GM21515 (cell line): Measurements from ENCODE around the gene NCKAP5.
"Not testable (repeated sequence)": the region's sequence is repeated elsewhere in the genome, so short reads cannot be mapped to it uniquely, and the experiment has no call there.

Experiments
- ATAC-seq: cut with Tn5 transposase; IDR thresholded peaks from one replicate; pipeline ENCODE4 v1.9.1; 2021; ENCODE audit not compliant: unreplicated experiment

Gene NCKAP5

DNA sequence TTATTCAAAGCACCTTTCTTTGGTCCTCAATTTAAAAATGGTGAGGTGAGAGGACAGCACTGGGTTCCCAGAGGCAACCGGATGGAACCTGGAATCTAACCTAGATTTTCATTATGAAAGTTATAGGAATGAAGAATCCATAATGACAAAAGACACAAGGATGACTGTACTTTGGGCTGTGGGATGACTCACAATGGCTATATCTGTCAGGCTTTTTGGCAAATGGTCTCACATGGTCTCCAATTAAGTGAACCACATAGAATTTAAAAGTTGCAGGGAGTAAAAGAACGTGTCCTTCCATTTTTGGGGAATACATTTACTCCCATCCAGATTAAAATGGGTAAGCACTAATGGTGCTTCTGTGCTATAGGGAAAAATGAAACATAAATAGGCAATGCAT is 866.5 kb downstream of the NCKAP5 start:
- no peak for ATAC-seq

DNA sequence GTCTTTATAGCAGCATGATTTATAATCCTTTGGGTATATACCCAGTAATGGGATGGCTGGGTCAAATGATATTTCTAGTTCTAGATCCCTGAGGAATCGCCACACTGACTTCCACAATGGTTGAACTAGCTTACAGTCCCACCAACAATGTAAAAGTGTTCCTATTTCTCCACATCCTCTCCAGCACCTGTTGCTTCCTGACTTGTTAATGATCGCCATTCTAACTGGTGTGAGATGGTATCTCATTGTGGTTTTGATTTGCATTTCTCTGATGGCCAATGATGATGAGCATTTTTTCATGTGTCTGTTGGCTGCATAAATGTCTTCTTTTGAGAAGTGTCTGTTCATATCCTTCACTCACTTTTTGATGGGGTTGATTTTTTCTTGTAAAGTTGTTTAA is 868.5 kb downstream of the NCKAP5 start:
- ATAC-seq, result not testable (repeated sequence)

DNA sequence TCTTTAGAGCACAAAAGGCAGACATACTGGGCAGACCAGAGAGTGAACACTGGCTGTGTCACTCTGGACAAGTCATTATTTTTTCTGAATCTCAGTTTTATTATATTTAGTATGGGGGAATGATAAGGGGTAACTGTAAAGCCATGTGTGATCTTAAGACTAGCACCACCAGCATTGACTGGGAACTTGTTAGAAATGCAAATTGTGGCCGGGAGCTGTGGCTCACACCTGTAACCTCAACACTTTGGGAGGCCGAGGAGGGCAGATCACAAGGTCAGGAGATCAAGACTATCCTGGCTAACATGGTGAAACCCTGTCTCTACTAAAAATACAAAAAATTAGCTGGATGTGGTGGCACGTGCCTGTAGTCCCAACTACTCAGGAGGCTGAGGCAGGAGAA is 869.9 kb downstream of the NCKAP5 start:
- ATAC-seq, result not testable (repeated sequence)

DNA sequence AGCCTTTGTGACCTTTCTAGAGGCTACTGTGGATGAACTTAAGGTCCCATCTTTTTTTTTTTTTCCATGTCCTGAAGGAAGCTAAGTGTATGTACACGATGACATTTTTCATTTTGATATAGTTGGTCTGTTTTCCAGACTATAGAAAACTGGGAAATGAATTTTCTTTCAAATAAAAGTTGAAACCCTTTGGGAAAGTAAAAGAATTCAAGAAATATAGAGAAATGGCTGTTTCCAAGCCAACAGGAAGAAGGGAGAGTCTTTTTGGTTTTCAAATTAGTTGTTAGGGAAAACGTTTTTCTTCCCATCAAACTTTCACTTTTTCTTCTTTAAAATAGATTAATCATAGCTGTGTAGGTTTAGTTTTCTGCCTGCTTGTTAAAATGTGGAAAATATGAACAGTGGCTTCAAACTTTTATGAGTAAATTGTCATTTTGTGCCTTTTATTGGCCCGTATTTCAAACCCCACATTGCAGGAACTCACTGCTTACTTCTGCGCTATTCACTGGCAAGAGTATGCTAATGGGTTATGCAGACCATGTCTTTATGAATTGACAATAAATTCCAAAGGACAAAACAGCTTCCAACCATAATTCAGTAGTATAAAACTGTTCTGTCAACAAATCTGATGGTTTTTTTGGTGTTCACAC is 870.6 kb downstream of the NCKAP5 start:
- no peak for ATAC-seq

DNA sequence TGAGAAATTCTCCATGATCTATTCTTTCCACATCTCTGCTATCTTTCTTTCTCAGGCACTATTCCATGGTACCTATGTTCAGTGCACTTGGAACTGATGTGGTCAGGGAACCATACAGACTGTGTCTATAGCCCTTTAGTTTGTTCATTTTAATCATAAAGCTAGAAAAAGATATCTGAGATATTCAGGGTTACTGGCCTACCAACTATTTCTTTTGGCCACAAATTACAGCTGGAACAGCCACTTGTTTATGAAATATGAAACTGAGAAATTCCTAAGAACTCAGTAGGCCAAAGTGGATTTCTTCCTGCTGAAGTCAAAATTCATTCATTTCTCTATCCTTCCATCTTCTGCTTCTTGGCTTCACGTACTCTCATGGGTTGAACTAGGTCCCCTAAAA is 875.4 kb downstream of the NCKAP5 start:
- ATAC-seq, result no peak

DNA sequence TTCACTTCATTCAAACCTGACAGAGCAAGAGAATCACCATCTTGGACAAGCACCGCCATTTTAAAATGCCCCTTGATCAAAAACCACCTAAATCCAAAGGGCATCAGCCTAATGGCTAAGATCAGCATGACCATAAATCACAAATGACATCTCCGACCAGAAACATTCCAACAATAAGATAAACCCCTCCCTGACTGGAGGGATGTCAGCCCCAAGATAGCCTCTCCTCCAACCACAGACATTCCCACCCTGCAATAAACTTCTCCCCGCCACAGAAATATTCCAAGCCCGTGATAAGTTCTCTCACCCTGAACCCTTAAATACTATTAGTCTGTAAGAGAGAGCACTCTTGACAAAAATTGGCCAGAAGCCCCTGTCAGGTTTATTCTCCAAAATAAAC is 876.7 kb downstream of the NCKAP5 start:
- ATAC-seq, result no peak

DNA sequence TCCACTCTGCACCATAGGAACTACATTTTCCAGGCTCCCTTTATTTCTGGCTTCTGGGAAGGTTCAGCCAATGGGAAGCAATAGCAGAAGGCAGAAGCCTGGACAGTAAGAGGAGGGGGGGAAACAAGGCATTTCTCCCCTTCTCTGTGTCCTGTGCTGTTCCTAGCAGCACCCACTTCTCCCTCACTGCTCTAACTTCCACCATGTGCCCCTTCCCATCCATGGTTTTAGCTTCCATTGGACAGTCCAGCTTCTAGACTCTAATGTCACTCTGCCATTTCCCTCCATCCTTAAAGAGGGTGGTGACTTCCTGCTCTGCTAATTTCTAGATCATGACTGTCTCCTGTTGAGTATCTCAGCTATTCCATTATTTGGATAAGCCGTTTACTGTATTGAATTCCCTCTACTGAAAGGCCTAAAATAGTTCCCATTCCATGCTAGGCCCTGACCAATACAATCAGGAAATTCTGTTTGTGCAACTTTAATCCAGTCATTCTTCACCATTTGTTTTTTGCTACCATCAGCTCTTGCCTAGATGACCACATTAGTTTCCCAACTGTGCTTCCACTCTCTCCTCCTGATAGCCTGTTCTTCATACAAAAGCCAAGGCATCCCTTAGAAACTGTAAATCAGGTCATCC is 877.5 kb downstream of the NCKAP5 start:
- ATAC-seq, result no peak

DNA sequence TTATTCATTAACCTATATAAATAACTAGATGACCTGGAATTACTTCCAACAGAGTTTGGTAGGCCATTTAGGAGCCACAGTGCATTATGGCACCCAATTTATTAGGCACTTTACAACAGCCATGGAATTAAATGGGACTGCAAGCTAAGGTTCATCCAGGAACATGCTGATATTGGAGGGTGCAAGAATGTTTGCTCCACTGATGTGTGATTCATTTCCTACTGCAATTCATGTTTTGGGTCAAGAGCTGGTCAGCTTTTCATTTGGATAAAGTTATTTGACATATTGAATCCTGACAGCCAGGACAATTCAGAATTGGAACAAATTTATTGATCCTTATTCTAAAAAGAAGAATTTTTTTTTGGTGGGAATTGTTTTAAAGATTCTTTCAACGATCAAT is 886.5 kb downstream of the NCKAP5 start:
- no peak for ATAC-seq

DNA sequence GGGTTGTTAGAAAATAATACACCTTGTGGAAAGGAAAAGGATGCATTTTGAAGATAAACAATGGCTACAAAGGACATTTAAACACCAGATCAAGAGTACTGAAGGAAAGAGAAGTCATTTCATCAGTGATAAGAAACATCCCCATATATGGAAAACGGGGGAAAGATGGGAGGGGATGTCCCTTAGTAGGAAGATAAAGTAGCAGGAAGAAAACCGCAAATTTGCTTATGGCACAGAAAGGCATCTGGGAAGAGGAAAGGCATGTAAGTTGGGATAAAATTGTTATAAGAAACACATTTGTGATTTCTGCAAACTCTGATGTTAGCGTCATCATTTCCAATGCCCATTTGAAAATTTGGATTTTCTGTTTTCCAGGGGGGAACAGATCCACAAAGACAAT is 887.7 kb downstream of the NCKAP5 start:
- no peak for ATAC-seq

DNA sequence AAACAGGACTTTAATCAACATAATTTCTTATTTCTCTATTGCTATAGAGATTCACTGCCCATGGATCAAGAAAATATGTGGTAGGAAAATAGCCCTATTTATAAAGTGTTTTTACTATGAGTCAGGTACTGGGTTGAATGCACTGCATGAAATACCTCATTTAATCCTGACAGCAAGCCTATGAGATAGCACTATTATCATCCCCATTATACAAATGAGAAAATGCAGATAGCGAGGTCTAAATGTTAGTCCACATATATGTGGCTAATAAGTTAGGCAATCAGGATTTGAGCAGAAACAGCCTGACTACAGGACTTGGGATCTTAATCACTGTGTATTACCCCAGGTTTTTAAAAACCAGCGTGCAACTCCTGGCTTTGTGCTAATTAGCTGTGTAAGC is 889.8 kb downstream of the NCKAP5 start:
- no peak for ATAC-seq

DNA sequence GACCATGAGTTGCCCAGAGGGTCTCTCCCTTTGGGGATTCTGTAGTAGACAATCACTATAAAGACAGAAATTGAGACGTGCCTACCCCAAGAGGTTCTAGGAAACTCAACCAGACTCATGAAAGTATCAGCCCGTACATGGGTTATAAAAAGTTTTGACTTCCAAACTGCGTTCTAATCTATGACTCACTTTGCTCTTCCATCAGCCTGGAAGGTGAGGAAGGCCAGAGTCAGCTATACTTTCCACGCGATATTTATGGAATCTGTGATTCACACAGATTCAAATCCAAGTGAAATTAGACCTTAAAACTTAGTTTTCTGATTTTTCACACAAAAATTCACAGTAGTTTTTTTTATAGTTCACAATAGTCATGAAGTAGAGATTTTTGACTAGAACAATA is 890.6 kb downstream of the NCKAP5 start:
- ATAC-seq, result no peak

DNA sequence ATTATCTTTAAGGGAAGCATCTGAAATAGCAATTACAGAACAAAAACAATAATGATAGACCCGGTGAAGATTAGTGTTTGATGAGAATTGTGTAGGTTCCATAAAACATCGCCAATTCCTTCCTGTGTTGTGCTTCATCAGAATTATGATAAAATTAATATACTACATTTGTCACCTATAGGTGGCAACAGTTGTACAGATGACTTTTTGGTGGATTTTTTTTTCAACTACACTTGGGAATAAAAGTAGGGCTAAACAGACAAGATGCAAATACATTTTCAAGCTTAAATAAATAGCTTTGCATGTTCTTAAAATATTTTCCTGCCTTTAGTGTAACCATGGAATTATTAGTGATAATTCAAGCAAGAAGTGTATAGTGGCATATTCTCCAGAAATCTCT is 891.3 kb downstream of the NCKAP5 start:
- ATAC-seq, result no peak

DNA sequence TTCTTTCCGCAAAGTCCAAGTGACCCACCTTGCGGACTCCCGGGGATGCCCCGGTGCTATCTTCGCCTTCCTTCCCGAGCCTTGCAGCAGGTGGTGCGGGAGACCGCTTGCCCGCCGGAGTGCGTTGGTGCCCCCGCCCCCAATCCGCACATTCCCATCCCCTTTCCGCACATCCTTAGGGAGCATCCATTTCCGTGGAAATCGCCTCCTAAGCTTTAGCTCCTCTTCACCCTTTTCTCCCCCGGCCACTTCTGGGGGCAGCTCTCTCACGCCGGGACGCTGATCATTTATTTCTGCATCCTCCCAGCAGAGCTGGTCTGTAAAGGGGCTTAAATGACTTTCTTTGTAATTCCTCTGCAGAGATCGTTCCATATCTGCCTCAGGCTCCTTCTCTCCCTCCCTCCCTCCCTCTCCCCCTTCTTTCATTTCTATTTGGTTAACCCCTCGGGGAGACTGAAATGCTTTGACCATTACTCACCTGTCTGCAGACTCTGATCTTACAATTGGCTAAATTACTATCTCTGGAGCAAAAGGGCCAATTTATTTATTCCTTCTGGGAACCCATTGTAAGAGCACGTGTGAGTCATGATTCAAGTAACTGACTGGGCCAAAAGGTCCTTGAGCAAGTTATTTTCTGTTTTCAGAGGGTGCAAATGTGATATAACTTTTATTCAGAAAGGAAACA is 897.0 kb downstream of the NCKAP5 start:
- no peak for ATAC-seq

DNA sequence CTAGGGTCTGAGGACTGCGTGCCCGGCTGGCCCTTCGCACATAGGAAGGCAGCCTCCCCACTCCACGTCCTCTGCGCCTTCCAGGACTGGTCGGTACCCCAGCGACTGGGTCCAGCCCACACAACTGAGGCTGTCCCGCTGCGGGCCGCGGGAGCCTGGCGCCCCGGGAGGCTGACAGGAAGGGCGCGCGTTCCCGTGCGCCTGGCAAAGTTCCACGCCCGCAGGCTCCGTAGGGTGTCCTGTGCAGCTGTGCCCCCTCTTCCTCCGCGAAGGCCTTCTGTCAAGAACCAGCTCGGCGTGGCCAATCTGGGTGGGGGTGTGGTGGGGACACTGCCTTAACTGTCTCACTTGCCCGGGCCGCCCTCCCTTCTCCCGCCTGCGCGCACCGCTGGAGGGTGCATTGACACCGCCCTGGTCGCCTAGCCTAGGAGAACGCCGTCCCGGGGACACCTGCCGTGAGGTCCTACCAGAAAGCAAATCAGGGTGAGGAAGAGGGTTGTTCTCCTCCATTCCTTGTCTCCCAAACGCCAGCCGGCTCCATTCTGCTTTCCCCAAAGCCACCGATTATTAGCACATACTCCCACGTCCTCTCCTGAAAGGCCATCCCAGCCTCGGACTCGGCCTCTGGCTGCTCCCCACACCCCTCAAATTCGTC is 897.6 kb downstream of the NCKAP5 start:
- ATAC-seq, result no peak

DNA sequence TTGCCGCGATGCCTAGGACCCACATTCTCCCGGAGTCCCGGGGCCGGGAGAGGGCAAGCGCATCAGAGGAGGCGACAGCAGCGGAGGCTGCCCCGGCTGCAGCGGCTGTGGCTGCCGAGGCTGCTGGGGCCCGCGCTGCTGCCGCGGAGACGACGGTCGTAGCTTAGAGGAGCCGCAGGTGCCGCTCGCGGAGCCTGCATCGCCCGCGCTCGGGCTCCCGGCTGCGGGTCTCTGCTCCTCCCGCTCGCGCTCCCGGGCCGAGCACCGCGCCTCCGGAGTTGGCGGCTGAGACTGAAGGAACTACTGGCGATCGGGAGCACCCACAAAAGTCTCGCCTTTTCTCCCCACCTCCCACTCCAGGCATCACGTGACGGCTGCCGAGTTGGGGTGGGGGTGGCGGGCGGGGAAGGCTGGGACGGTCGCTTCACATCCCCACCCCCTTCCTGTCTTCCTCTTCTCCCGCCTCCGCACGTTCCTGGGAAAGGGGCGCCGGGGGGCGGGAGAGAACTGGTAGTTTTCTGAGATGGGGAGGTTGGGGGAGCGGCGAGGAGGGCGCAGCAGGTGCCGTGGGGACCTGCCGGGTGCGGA is 898.3 kb downstream of the NCKAP5 start, which contains the start of gene LYPD1:
Gene LYPD1 (minus strand): TSS at position 298 of the 588 bp plus-strand sequence. CDS start 273 bp downstream, at position 25.
- ATAC-seq, result no peak

DNA sequence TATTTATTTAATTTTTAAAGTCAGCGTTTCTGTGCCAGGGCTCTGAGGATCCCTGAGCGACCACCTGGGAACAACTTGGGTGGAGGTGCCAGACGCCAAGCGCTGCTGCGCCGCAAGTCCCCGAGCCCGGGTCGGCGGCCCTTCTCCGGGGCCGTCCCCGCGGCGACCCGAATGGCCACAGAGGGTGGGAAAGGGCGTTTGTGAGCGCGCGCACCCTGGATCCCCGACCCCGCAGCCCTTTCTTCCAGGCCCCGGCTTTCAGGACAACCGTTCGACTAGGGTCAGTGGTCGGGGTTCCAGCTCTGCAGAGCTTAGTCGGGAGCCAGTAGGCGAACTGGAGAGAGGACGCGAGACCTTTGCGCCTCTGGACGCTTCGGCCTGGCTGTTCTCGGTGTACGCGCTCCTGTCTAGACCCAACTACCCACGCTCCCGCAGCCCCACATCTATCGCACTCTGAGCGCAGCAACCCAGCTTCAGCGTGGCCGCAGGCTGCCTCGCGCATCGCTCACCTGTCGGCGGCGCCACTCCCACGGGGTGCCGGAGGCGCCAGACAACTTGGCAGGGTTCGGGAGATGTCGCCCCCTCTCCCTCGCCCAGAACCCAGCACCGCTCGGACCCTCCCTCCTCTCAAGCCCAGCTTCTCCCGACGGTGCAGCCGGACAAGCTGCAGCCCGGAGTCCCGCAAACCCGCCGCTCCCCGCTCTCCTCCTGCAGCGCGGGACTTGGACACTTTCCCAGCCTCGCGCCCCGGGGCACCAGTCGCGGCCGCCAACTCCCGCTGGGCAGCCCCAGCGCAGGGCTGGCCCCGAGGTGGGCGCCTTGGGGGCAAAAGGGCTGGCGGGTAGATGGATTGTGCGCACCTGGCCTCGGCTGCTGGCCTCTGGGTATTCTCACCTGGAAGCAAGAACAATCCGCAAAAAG is 899.0 kb downstream of the NCKAP5 start:
- ATAC-seq, result no peak

DNA sequence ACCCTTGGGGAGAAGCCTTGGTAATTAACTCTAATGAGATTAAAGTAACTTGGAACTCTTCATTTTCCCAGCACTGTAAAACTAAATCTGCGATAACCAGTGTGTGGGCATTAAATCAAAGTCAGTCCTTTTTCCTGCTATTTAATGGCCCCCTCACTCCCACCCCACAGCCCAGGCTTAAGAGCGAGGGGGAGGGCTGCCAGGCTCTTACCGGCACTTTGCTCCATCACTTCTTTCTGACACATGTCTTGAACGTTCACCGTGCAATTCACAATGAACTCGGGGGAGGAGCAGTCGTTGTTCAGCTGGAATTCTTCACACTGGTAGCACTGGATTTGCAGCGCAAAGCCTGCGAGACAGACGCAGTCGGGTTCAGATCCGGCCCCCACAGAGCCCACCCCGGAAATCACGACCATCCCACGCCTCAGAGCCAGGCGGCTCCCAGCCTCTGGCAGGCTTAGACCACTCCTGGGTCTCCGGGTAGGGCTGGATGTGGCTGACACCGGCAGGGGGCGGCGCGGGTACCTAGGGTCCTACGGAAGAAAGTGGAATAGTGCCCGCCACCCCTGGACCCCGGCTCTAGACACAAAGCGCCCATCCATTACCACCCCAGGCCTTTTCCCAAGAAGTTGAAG is 900.0 kb downstream of the NCKAP5 start:
- ATAC-seq, result no peak

DNA sequence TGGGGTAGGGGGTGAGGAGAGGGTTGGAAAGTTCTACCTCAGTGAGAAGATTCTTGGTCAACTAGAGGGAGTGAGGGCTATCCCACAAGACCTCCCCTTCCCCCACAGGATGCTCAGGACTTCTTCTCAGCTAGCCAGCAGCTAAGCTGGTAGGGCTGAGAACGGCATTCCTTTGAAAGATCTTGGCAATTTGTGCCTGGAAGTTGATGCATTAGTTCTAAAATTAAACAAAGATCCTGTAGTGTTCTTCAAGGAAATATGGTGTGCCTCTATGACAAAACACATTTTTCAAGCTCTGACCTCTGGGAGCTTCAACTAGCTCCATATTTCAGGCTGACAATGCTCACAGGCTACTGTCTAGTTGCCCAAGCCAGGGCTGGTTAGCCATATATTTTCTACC is 900.6 kb downstream of the NCKAP5 start:
- no peak for ATAC-seq

DNA sequence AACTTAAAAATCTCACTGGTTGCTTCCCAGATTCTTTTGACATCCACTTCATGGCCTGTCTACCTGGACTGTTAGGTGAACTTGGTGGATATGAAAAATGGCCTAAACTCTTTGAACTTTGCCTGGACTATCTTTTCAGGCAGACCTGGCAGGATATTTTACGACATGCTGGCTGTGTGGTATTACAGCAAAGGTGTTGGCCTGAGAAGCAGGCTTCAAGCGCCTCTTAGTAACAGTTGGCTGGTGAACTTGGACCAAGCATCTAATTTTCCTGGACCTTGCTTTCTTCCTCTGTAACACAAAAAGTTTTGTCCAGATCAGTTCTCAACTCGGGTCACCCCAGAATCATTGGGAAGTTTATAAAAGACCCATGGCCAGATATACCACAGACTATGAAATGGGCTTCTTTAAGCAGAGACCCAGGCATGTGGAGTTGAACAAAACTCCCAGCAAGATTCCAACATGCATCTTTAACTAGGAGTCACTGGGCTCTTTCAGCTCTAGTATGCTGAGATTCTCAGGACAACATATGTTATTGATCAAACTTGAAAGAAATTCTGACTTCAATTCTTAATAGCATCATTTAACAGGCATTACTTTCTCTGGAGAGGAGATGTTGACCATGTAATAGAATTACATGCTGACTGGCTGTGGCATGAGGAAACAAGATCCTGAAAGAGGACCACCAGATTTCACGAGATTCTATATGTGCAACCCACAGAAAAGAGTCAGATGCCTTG is 902.7 kb downstream of the NCKAP5 start:
- no peak for ATAC-seq
